ENCODE data around the gene GSE1. TPM values are rescaled to one million over a fixed set of nuclear protein-coding genes. Genes with fewer than 3 reads are reported as not detected.
A peak's percentile ranks its signal among the peaks of the same experiment; 100 is the strongest.

The GSE1 gene
- total RNA-seq, 4 donors from 2014 or later = 23.4 to 65.5 (median 52.5) TPM

- H3K9me3 ChIP-seq = no peaks in the 10 kb centered on the region
- H3K36me3 ChIP-seq = no peaks in the 10 kb centered on the region
- no peak overlapping the region for H3K4me3 ChIP-seq
- H3K27me3 ChIP-seq = no peaks in the 10 kb centered on the region
- ATAC-seq = no peak
- H3K27ac ChIP-seq = no peak overlapping the region
- TF ChIP-seq POLR2A (IDR thresholded peaks at IDR 0.05) (peak in 1 of 2 donors; percentile 13), EP300 (IDR thresholded peaks at IDR 0.05) (no peak)
- 83% methylated on average over 1 of the region's 14 CpGs; no CpG with 5 or more reads in 1 of the 2 donors for WGBS, 2 donors (ENCODE audit: low coverage in 1 of 2)
- peaks cover 0 to 65% (median 37%) of the 10 kb centered on the region in 3 donors for H3K4me1 ChIP-seq
Measured at GRCh38 chr16:85607796-85608514, 5.2 kb upstream of the GSE1 start.

GRCh38 chr16:85608515-85608885 is 4.6 kb upstream of the GSE1 start:
- 80 to 83% methylated on average over 1 to 7 of the region's 11 CpGs for WGBS, 2 donors (ENCODE audit: low coverage in 1 of 2)
- TF ChIP-seq CTCF (IDR thresholded peaks at IDR 0.05) (no peak), POLR2AphosphoS5 (IDR thresholded peaks at IDR 0.05) (no peak), EP300 (IDR thresholded peaks at IDR 0.05) (no peak), POLR2A (IDR thresholded peaks at IDR 0.05) (no peak)
- Histone ChIP-seq H3K4me1 (peaks cover 0 to 70% (median 37%) of the 10 kb centered on the region in 3 donors), H3K27me3 (no peaks in the 10 kb centered on the region), H3K9me3 (no peaks in the 10 kb centered on the region), H3K36me3 (no peaks in the 10 kb centered on the region), H3K4me3 (no peak overlapping the region), H3K27ac (no peak overlapping the region)
- no peak for ATAC-seq

- TF ChIP-seq EP300 (IDR thresholded peaks at IDR 0.05) (no peak), POLR2A (IDR thresholded peaks at IDR 0.05) (no peak), CTCF (IDR thresholded peaks at IDR 0.05) (no peak), POLR2AphosphoS5 (IDR thresholded peaks at IDR 0.05) (no peak)
- ATAC-seq = no peak
- WGBS, 2 donors (ENCODE audit: low coverage in 1 of 2) = 93 to 100% methylated on average over 1 to 7 of the region's 10 CpGs
- H3K4me1 ChIP-seq = peaks cover 0 to 74% (median 37%) of the 10 kb centered on the region in 3 donors
- no peak overlapping the region for H3K27ac ChIP-seq
- no peaks in the 10 kb centered on the region for H3K9me3 ChIP-seq
- no peaks in the 10 kb centered on the region for H3K36me3 ChIP-seq
- no peaks in the 10 kb centered on the region for H3K27me3 ChIP-seq
- no peak overlapping the region for H3K4me3 ChIP-seq
Measured at GRCh38 chr16:85608887-85609286, 4.2 kb upstream of the GSE1 start.

- no peak overlapping the region for H3K4me3 ChIP-seq
- H3K27ac ChIP-seq = no peak overlapping the region
- 88 to 90% methylated on average over 6 of the region's 7 CpGs for WGBS, 2 donors (ENCODE audit: low coverage in 1 of 2)
- H3K27me3 ChIP-seq = no peaks in the 10 kb centered on the region
- H3K36me3 ChIP-seq = no peaks in the 10 kb centered on the region
- no peak for TF ChIP-seq EP300 (IDR thresholded peaks at IDR 0.05)
- no peak for TF ChIP-seq POLR2AphosphoS5 (IDR thresholded peaks at IDR 0.05)
- no peak for TF ChIP-seq CTCF (IDR thresholded peaks at IDR 0.05)
- no peak for TF ChIP-seq POLR2A (IDR thresholded peaks at IDR 0.05)
- H3K4me1 ChIP-seq = peaks cover 0 to 81% (median 41%) of the 10 kb centered on the region in 3 donors
- ATAC-seq = no peak
- no peaks in the 10 kb centered on the region for H3K9me3 ChIP-seq
Measured at GRCh38 chr16:85609539-85609938, 3.6 kb upstream of the GSE1 start.

GRCh38 chr16:85610059-85610445 is 3.1 kb upstream of the GSE1 start:
- no peak for ATAC-seq
- TF ChIP-seq EP300 (IDR thresholded peaks at IDR 0.05) = no peak
- no peak for TF ChIP-seq POLR2AphosphoS5 (IDR thresholded peaks at IDR 0.05)
- no peak for TF ChIP-seq CTCF (IDR thresholded peaks at IDR 0.05)
- TF ChIP-seq POLR2A (IDR thresholded peaks at IDR 0.05) = no peak
- Histone ChIP-seq H3K4me1 (peaks cover 0 to 86% (median 46%) of the 10 kb centered on the region in 3 donors), H3K9me3 (no peaks in the 10 kb centered on the region), H3K27ac (peak overlapping the region in 1 of 4 donors; percentile 92), H3K27me3 (no peaks in the 10 kb centered on the region), H3K4me3 (peak overlapping the region in 1 of 2 donors; percentile 19), H3K36me3 (no peaks in the 10 kb centered on the region)
- WGBS, 2 donors (ENCODE audit: low coverage in 1 of 2) = no CpG with 5 or more reads among the region's 11 CpGs
